ENCODE measurements around the gene MAT2B.
A peak's percentile ranks its signal among the peaks of the same experiment; 100 is the strongest.

The MAT2B gene

DNA sequence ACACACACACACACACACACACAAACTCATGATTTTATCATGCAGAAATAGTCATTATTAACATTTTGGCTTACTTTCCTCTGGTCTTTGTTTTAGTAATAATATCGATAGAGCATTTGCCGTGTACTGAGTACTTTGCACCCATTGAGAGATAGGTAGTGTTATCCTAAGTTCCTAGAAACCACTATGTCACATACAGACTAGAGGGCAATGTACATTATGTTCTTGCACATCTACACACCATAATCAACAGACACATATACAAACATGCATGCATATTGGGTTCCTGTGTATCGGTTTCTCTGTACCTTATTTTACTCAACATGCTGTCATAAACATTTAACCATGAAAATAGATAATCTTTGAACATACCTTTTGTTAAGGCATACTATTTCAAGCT lies 45.7 kb downstream of the MAT2B start:
- no peak for DNase-seq (ENCODE audit: low read depth, low spot score)

DNA sequence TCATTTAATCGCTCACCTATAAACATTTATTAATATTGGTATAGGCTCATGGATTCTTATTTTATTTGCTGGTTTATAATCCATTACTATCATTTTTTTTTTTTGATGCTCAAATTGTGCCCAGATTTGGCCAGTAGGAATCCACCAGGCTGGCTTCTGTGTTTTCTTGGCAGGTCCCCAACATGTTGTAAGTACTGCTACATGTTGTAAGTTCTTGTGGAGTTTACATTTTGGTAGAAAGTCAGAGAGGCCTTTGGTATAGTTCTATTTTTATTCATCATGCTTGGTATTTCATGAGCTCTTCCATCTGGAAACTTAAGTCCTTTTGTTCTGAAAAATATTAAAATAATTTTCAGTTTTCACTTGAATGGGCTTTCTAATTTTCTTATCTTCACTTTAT lies 47.1 kb downstream of the MAT2B start:
- no peak for DNase-seq (ENCODE audit: low read depth, low spot score)

- DNase-seq (ENCODE audit: low read depth, low spot score) = no peak
These were observed 55.9 kb downstream of the MAT2B start for GRCh38 chr5:163561339-163561738.

DNA sequence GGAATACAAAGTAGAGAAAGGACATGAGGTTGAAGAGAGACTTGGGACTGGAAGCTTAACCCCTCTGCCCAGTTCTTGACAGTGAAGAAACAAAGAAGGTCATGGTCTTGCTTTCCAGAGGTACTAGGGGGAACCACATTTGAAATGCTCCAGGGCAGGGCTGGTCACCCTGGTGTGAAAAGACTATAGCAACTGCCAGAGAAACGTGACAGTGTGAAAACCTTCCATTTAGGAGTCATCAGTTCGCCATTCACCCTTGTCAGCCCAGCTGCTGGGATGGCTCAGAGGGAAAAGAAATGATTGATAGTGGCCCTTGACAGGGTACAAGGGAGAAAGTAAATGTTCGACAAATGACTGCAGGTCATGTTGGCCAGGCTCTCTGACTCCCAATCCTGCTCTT lies 56.7 kb downstream of the MAT2B start:
- DNase-seq (ENCODE audit: low read depth, low spot score) = no peak

GRCh38 chr5:163563112-163563511 lies 57.7 kb downstream of the MAT2B start:
- no peak for DNase-seq (ENCODE audit: low read depth, low spot score)

DNA sequence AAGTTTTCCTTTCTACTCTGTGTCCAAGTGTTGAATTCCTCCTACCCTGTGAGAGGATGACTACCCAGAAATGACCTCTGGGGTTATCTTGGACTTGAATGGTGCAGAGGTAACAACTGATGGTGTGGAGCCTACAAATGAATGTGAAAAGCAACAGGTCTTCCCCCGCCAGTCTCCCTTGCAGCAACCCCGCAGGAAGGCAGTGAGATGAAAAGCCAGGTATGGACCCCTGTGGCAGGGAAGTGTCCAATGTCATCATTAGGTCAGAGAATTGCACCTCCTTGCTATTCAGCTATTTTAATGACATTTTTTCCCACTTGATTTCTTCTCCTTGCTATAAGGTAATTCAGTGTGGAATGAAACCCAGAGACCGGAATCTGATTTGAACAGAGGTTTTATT lies 58.5 kb downstream of the MAT2B start:
- no peak for DNase-seq (ENCODE audit: low read depth, low spot score)

DNA sequence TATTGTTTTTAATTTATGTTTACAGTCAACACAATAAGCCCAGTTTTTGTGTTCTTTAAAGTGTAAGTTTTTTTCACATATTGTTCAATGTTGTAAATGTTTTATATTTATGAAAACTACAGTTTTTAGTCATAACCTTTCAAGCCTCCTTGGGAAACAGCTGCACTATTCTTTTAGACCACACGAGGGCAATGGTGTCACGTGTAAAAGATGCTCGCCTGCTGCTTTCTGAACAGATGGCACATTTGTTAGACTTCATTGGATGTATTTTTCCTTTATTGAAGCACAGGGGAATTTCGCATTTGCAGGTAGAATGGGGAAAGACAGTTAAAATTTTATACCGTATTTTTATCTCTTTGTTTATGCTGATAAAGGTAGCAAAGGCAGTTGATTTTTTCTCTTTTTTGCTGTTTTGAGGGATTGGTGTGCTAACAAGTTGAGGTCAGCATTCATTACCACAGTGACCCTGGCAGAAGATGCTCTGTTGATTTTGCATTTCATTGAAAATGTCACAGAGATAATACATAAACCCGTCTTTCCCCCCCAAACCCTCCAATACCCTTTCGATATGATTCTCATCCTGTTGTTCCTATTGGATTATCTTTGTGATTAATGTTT lies 59.0 kb downstream of the MAT2B start:
- peak; percentile 75 for DNase-seq (ENCODE audit: low read depth, low spot score)

DNA sequence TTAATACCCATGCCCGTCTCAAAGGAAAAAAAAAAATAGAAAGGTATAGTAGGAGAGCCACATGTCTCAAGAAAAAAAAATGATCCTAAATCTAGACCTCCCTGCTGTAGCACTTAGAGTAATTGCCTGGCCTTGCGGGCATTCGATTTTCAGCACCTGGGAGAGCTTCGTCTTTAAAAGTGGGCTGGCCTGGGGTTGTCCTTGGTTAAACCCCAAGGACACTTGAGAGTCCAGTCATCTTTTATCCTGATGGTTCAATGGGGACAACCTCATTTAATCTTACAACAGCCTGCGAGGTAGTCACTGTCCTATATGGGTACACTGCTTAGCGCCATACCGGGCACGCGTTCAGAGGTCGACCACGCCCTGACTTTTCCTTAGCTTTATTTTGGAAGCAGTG lies 60.1 kb downstream of the MAT2B start:
- DNase-seq (ENCODE audit: low read depth, low spot score) = peak; percentile 41

GRCh38 chr5:163565931-163566608 lies 60.7 kb downstream of the MAT2B start:
- peak; percentile 41 for DNase-seq (ENCODE audit: low read depth, low spot score)

GRCh38 chr5:163566678-163567077 lies 61.3 kb downstream of the MAT2B start:
- DNase-seq (ENCODE audit: low read depth, low spot score) = no peak

DNA sequence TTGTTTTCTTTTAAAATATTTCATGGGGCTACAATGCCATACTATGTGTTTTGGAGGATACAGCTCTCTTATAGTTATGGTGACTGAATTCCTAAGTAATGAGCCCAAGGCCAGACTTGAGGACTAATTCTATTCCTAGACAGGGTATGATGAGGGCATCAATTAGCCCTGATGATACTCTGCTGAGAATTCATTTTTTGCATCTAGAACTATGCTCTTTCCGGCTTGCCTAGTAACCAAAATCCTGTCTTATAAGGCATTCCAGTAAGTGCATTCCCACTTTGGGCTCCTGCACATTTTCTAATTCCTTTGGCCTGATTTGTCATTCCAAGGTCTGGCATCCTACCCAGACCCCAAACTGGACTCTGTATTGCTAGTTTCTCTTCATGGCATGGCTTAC lies 62.4 kb downstream of the MAT2B start:
- peak; percentile 33 for DNase-seq (ENCODE audit: low read depth, low spot score)
